OCI-LY7 (cell line): ENCODE measurements around the gene MAGI1.

Experiments
- EZH2phosphoT487 ChIP-seq: fragments of 200-600 bp; sonication (generic); IDR thresholded peaks from 2 replicates; pipeline ENCODE4 v1.6.1; 2018; ENCODE audit warnings: low read depth, borderline replicate concordance, mild to moderate bottlenecking, mixed run types, antibody characterized with exemption, low read length, moderate library complexity, mixed read lengths
- TF ChIP-seq, protein P1 (sequence below): fragments of 200-600 bp; sonication (generic); conservative IDR thresholded peaks from 2 replicates; pipeline ENCODE4 v1.5.1; 2014; ENCODE audit warnings: mild to moderate bottlenecking, antibody characterized with exemption, low read length, moderate library complexity, mixed read lengths

DNA sequence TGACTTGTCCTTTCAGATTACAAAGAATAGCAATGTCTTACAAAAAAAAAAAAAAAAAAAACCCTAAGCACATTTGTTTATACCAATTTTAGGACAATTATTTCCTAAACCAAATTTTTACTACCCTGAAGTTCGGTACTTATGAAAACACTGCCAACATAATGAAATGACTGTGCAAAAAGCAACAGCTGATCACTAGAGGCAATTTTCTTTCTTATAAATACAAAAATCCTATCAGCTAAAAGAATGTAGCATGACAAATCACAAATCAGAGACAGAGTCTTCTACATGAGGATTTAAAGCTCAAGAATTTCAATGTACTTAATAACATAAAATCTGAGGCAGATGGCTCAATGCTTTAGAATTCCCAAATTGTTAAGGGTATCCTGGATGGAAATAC, 191.8 kb downstream of the MAGI1 start:
- TF ChIP-seq, protein P1, sequence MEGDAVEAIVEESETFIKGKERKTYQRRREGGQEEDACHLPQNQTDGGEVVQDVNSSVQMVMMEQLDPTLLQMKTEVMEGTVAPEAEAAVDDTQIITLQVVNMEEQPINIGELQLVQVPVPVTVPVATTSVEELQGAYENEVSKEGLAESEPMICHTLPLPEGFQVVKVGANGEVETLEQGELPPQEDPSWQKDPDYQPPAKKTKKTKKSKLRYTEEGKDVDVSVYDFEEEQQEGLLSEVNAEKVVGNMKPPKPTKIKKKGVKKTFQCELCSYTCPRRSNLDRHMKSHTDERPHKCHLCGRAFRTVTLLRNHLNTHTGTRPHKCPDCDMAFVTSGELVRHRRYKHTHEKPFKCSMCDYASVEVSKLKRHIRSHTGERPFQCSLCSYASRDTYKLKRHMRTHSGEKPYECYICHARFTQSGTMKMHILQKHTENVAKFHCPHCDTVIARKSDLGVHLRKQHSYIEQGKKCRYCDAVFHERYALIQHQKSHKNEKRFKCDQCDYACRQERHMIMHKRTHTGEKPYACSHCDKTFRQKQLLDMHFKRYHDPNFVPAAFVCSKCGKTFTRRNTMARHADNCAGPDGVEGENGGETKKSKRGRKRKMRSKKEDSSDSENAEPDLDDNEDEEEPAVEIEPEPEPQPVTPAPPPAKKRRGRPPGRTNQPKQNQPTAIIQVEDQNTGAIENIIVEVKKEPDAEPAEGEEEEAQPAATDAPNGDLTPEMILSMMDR: no peak
- TF ChIP-seq EZH2phosphoT487: no peak
